HG03432 (cell line): Measurements from ENCODE around the gene PADI1.

Experiments used
- ATAC-seq: cut with Tn5 transposase; IDR thresholded peaks from one replicate; pipeline ENCODE4 v1.9.1; 2021; ENCODE audit warnings: mild to moderate bottlenecking, moderate library complexity; ENCODE audit not compliant: unreplicated experiment

PADI1 gene

DNA sequence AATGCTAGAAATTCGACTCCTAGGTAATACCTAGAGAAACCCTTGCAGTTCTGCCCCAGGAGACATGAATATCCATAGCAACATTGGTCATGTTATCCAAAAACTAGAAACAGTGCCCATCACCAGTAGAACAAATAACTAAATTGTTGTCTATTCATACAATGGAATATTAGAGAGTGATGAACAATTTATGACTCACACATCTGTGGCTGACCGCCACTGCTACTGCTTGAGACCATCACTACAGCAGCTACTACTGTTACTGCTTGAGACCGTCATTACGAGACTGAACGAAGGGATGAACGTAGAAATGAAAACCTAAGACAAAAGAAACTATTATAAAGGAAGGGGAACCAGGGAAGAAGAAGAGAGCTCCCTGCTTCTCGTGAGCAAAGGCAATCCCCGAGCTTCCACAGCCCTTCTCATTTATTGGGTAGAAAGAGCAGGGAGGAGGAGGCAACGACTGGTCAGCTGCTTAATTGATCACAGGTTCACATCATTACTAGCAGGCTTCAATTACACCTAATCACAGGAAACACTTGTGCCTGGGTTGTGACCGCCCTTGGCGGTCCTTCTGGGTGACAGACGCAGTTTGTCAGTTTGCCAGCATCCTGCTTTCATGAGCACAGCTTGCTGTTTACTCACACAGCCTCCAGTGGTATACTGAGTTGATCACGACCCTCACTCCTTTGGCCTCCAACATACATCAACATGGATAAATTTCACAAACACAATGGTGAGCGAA lies 88.9 kb downstream of the PADI1 start:
- ATAC-seq, result no peak

DNA sequence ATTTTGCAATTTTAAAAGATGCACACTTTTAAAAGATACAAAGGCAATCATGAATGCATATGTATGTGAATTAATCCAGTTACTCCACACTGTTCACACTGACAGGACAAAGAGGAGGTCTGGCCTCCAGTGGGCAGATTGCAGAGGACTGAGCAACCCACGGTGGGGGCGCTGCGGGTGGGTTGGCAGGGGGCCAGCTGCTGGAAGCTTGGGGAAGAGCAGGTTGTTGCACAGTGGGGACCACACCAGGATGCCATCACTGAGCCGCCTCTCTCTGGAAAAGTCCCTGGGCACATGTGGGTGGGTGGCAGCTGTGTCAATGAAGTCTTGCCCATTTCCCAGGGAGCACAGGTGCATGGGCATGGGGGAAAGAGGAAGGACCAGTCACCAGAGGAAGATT lies 90.4 kb downstream of the PADI1 start:
- no peak for ATAC-seq
